Iris pigment epithelial cell (primary cell): ENCODE data around the gene RAD18.

Source experiments
- DNase-seq: peaks from one replicate; pipeline ENCODE4 v3.0.0-alpha.2; 2011; ENCODE audit warnings: low read depth

RAD18 gene

DNA sequence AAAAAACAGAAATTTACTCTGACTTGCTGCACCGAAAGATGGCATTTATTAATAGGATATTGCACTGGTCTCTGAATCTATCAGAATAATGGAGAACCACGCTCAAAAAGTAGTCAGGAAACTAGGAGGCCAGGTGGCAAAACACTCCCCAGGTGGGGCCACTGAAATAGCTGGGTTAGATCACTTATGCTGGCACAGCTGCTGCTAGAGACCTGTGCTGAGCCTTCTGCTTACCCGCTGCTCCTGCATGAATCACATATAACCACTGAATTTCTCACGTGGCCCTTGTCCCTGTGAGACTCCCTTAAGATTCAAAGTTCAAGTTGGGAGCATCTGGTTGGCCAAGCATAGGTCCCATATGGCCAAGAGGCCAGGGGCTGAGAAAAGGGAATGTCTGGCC, 127.9 kb downstream of the RAD18 start:
- no peak for DNase-seq

DNA sequence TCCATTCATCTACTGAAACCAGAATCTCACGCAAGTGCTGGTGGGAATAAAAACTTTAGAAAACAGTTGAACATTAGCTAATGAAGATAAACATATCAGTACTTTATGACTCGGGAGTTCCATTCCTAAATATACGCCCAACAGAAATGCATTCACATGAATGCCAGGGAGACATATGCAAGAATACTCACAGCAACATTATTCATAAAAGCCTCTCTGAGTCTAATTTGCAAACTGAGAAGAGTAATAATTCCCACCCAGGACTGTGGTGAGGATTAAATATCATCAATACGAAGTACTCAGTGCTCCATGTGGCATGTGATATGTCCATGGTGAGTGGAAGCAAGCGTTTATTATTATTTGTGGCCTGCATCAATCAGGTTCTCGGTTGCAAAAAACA, 128.3 kb downstream of the RAD18 start:
- DNase-seq: no peak

DNA sequence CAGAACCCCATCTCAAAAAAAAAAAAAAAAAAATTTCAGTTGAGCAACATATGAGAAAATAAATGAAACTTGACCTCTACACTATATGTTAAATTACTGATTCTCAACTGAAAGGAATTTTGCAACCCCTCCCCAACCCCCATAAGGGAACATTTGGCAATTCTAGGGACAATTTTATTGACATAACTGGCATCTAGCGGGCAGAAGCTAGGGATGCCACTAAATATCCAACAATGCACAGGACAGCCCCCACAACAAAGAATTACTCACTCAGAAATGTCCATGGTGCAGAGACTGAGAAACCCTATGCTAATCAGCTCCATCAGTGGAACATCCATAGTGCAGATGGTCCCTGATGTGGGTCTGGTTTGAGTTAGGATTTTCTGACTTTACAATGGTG, 135.6 kb downstream of the RAD18 start:
- no peak for DNase-seq
